Heart right ventricle (tissue), 16 donors: ENCODE results near the gene DISC1. TPM values are rescaled to one million over a fixed set of nuclear protein-coding genes. Genes with fewer than 3 reads are reported as not detected.

Experiments used
- ATAC-seq, 8 donors: fragments of 200-7000 bp; cut with Tn5 transposase; one replicate each; pipeline ENCODE4 v1.9.1; 2020; ENCODE audit warnings: mild to moderate bottlenecking in 8 of 8, moderate library complexity in 8 of 8, moderate number of reproducible peaks in 1 of 8
- DNase-seq, 2 donors: peaks; one replicate each; pipeline ENCODE4 v3.0.0-alpha.2; 2020
- H3K27ac ChIP-seq, 10 donors: fragments of 200-600 bp; sonication (generic) in 2 of 10; one replicate each; pipeline versions ENCODE4 v1.5.0 to v1.8.0; 2020 to 2022; ENCODE audit warnings: mild to moderate bottlenecking in 3 of 10
- H3K27me3 ChIP-seq, 7 donors: fragments of 200-600 bp; one replicate each; pipeline ENCODE4 v1.8.0; 2021 to 2022; ENCODE audit warnings: mild to moderate bottlenecking in 2 of 7
- H3K36me3 ChIP-seq, 9 donors: fragments of 200-600 bp; sonication (generic) in 1 of 9; one replicate each; pipeline versions ENCODE4 v1.5.0 to v1.8.0; 2020 to 2022; ENCODE audit warnings: mild to moderate bottlenecking in 2 of 9
- H3K4me1 ChIP-seq, 9 donors: fragments of 200-600 bp; sonication (generic) in 1 of 9; one replicate each; pipeline versions ENCODE4 v1.5.0 to v1.8.0; 2020 to 2022; ENCODE audit warnings: mild to moderate bottlenecking in 4 of 9
- H3K4me3 ChIP-seq, 10 donors: fragments of 200-600 bp; sonication (generic) in 2 of 10; one replicate each; pipeline versions ENCODE4 v1.5.0 to v1.8.0; 2020 to 2022; ENCODE audit warnings: mild to moderate bottlenecking in 7 of 10, moderate library complexity in 2 of 10
- H3K9me3 ChIP-seq, 11 donors: fragments of 200-600 bp in 10 of 11; sonication (generic) in 2 of 11; one replicate each; pipeline versions ENCODE4 v1.5.0 to v1.8.0; 2013 to 2022; ENCODE audit warnings: mild to moderate bottlenecking in 2 of 11, control low read depth in 1 of 11, moderate library complexity in 1 of 11
- CTCF ChIP-seq, 9 donors: fragments of 200-600 bp; sonication (generic) in 2 of 9; IDR thresholded peaks; one replicate each; pipeline versions ENCODE4 v1.5.0 to v1.8.0; 2021 to 2022; ENCODE audit warnings: antibody characterized with exemption in 9 of 9, mild to moderate bottlenecking in 5 of 9, moderate library complexity in 1 of 9
- WGBS, 2 donors: extraction: QIAGEN DNeasy Blood & Tissue Kit; methylation state at CpG; one replicate each; pipeline ENCODE4 v1.1.7; 2013; ENCODE audit warnings: inconsistent platforms in 1 of 2; 5-methylcytosine and 5-hydroxymethylcytosine counted together
- intact Hi-C, 10 donors: fragments of 100-400 bp; cut with DNase I; formaldehyde crosslinking; loops; one replicate each; pipeline versions ENCODE4 v1.11.1 to v1.14.2; 2022
- polyA plus RNA-seq, 2 donors: library from polyadenylated mRNA; stranded (reverse); fragments of 200-250 nt; gene quantifications; one replicate each; pipeline ENCODE4 v1.2.3, GENCODE V29; 2013
- total RNA-seq, 10 donors: library from RNA; stranded (reverse); fragmentation: NEBNext Ultra II Directional in 3 of 10; extraction: Animal tissue kit (Norgen Biotek cat#: 25700) in 3 of 10; gene quantifications; one replicate each; pipeline versions ENCODE4 v1.2.1 to v1.2.4, GENCODE V29; 2021 to 2023
- donor health status: Arrhythmogenic right ventricular cardiomyopathy.
- donor health status: ischemic (EF 13 %, LVEDD 7.1; RV severe dilation, severe dysfunction).
- donor health status: healthy with polysubstance abuse.
- donor health status: DM: no; HTN: yes; CAD: no.
- donor health status: DM: no; HTN: no; CAD: no.
- donor health status: ischemic (EF 25% LVEDD 6.9; RV normal size, moderate dysfunction).
- donor health status: ischemic (EF 25% LVEDD 5.7; RV mildly dilated, moderate dysfunction).
- donor health status: healthy.
- donor health status: DM: yes; HTN: yes; CAD: no.
- donor health status: Ischemic cardiomyopathy.
- donor health status: ischemic (EF 35%, LVEDD 5.7; RV mildly dilated, moderate dysfunction).
- donor health status: nonischemic (EF 11% LVEDD 7.7; RV severe dilation, severe dysfunction).
- donor health status: DM: yes; HTN: yes; CAD: no.
- donor health status: PGD.
- donor health status: ischemic (EF 29% LVEDD 5.4; RV normal size, mild dysfunction).
- donor health status: nonischemic (EF 23%, LVEDD 6.1; RV moderate dilation, normal function).

DISC1 gene
- total and polyA plus RNA-seq, 12 donors: 1.4 to 6.4 (median 4.0) TPM

- peaks cover 0 to 21% (median 0%) of the 10 kb centered on the region in 9 donors for H3K4me1 ChIP-seq
- no peak for TF ChIP-seq CTCF (IDR thresholded peaks at IDR 0.05)
- 57 to 61% methylated on average over 12 of the region's 12 CpGs for WGBS, 2 donors
- peak; percentile 50 to 95 (median 81) for ATAC-seq
- intact Hi-C loops: no loop called here
- H3K4me3 ChIP-seq: peak overlapping the region in 4 of 10 donors; percentile 1 to 11 (median 4)
- H3K36me3 ChIP-seq: no peaks in the 10 kb centered on the region
- peaks cover 0 to 3% (median 0%) of the 10 kb centered on the region in 11 donors for H3K9me3 ChIP-seq
- H3K27me3 ChIP-seq: no peaks in the 10 kb centered on the region
- DNase-seq: peak in 1 of 2 donors; percentile 13
- peak overlapping the region in 4 of 10 donors; percentile 7 to 65 (median 18) for H3K27ac ChIP-seq
Observed at GRCh38 chr1:231971397-231972110, 345.0 kb downstream of the DISC1 start.

- no peak for TF ChIP-seq CTCF (IDR thresholded peaks at IDR 0.05)
- peak overlapping the region in 4 of 10 donors; percentile 1 to 11 (median 4) for H3K4me3 ChIP-seq
- peak overlapping the region in 4 of 10 donors; percentile 7 to 65 (median 18) for H3K27ac ChIP-seq
- H3K36me3 ChIP-seq: no peaks in the 10 kb centered on the region
- H3K27me3 ChIP-seq: no peaks in the 10 kb centered on the region
- WGBS, 2 donors: 95 to 100% methylated on average over 1 of the region's 1 CpG
- H3K4me1 ChIP-seq: peaks cover 0 to 21% (median 0%) of the 10 kb centered on the region in 9 donors
- peak in 1 of 8 donors; percentile 15 for ATAC-seq
- no peak for DNase-seq
- peaks cover 0 to 8% (median 0%) of the 10 kb centered on the region in 11 donors for H3K9me3 ChIP-seq
- intact Hi-C loops: no loop called here
Observed at GRCh38 chr1:231972111-231972445, 345.5 kb downstream of the DISC1 start.

GRCh38 chr1:231973830-231974229, 347.2 kb downstream of the DISC1 start:
- Histone ChIP-seq H3K36me3 (no peaks in the 10 kb centered on the region), H3K4me1 (peaks cover 0 to 21% (median 0%) of the 10 kb centered on the region in 9 donors), H3K4me3 (no peak overlapping the region), H3K27ac (no peak overlapping the region), H3K9me3 (peaks cover 0 to 16% (median 0%) of the 10 kb centered on the region in 11 donors), H3K27me3 (no peaks in the 10 kb centered on the region)
- ATAC-seq (no peak), DNase-seq (no peak)
- intact Hi-C loops: no loop called here
- no peak for TF ChIP-seq CTCF (IDR thresholded peaks at IDR 0.05)
- WGBS, 2 donors: 86 to 91% methylated on average over 5 of the region's 5 CpGs

GRCh38 chr1:231976231-231976630, 349.6 kb downstream of the DISC1 start:
- H3K4me3 ChIP-seq: no peak overlapping the region
- intact Hi-C loops: no loop called here
- 93% methylated on average over 4 of the region's 4 CpGs for WGBS, 2 donors
- ATAC-seq (no peak), DNase-seq (no peak)
- no peak for TF ChIP-seq CTCF (IDR thresholded peaks at IDR 0.05)
- no peaks in the 10 kb centered on the region for H3K27me3 ChIP-seq
- H3K4me1 ChIP-seq: peaks cover 0 to 12% (median 0%) of the 10 kb centered on the region in 9 donors
- no peak overlapping the region for H3K27ac ChIP-seq
- no peaks in the 10 kb centered on the region for H3K36me3 ChIP-seq
- H3K9me3 ChIP-seq: peaks cover 0 to 16% (median 0%) of the 10 kb centered on the region in 11 donors
